HepG2 (cell line): Measurements from ENCODE around the gene EXOC3L2. TPM values are rescaled to one million over a fixed set of nuclear protein-coding genes. Genes with fewer than 3 reads are reported as not detected.

ENCODE experiments used
- ATF7-NPFF ChIP-seq: sonication (generic); formaldehyde crosslinking; IDR thresholded peaks from 2 replicates; pipeline ENCODE4 v1.8.1; 2023; ENCODE audit warnings: mild to moderate bottlenecking, low read depth, missing genetic modification reagents, moderate library complexity
- BRD4 ChIP-seq: sonication (generic); formaldehyde crosslinking; IDR thresholded peaks from 2 replicates; pipeline ENCODE4 v1.4.0; 2020; ENCODE audit warnings: missing genetic modification reagents
- CEBPG ChIP-seq: IDR thresholded peaks from 2 replicates; pipeline ENCODE4 v1.6.1; 2016
- ELF1 ChIP-seq: sonication (generic); formaldehyde crosslinking; IDR thresholded peaks from 2 replicates; pipeline ENCODE4 v1.4.0; 2020; ENCODE audit warnings: missing genetic modification reagents
- ELF3 ChIP-seq: IDR thresholded peaks from 2 replicates; pipeline ENCODE4 v1.6.1; 2016; ENCODE audit warnings: missing genetic modification reagents, missing compliant biosample characterization
- FOXO1 ChIP-seq: sonication (generic); formaldehyde crosslinking; IDR thresholded peaks from 2 replicates; pipeline ENCODE4 v1.4.0; 2020; ENCODE audit warnings: missing genetic modification reagents
- FOXP4 ChIP-seq: sonication (generic); formaldehyde crosslinking; IDR thresholded peaks from 2 replicates; pipeline ENCODE4 v1.4.0; 2020; ENCODE audit warnings: missing genetic modification reagents
- HMG20B ChIP-seq: conservative IDR thresholded peaks from 2 replicates; pipeline ENCODE4 v1.6.1; 2016; ENCODE audit warnings: missing genetic modification reagents, missing compliant biosample characterization
- HMGXB4 ChIP-seq, 2 experiments: sonication (generic) in 1 of 2; formaldehyde crosslinking in 1 of 2; IDR thresholded peaks; 2 replicates each; pipeline versions ENCODE4 v1.4.0 to v1.6.1; 2018 to 2020; ENCODE audit warnings: missing genetic modification reagents in 2 of 2, borderline replicate concordance in 1 of 2, low read depth in 1 of 2, mild to moderate bottlenecking in 1 of 2, missing biosample characterization in 1 of 2
- HNF1B ChIP-seq: sonication (generic); formaldehyde crosslinking; IDR thresholded peaks from 2 replicates; pipeline ENCODE4 v1.5.1; 2020; ENCODE audit warnings: mild to moderate bottlenecking, moderate library complexity, missing genetic modification reagents
- HNF4A ChIP-seq: sonication (generic); formaldehyde crosslinking; IDR thresholded peaks from 2 replicates; pipeline ENCODE4 v1.4.0; 2020; ENCODE audit warnings: missing genetic modification reagents
- MAX ChIP-seq: IDR thresholded peaks from 2 replicates; pipeline ENCODE4 v1.6.1; 2012; ENCODE audit warnings: inconsistent platforms
- MED1 ChIP-seq: sonication (generic); formaldehyde crosslinking; IDR thresholded peaks from 2 replicates; pipeline ENCODE4 v1.4.0; 2020; ENCODE audit warnings: missing genetic modification reagents
- PITX1 ChIP-seq: sonication (generic); formaldehyde crosslinking; IDR thresholded peaks from 2 replicates; pipeline ENCODE4 v1.5.1; 2020; ENCODE audit warnings: mild to moderate bottlenecking, missing genetic modification reagents
- SMARCE1 ChIP-seq: fragments of 450-650 bp; IDR thresholded peaks from 2 replicates; pipeline ENCODE4 v1.6.1; 2017; ENCODE audit warnings: borderline replicate concordance
- SP140L ChIP-seq: sonication (generic); formaldehyde crosslinking; IDR thresholded peaks from 2 replicates; pipeline ENCODE4 v1.4.0; 2020; ENCODE audit warnings: missing genetic modification reagents, borderline replicate concordance
- SP4 ChIP-seq: sonication (generic); formaldehyde crosslinking; IDR thresholded peaks from 2 replicates; pipeline ENCODE4 v1.8.1; 2023; ENCODE audit warnings: mild to moderate bottlenecking, missing genetic modification reagents
- STAG1 ChIP-seq: sonication (generic); formaldehyde crosslinking; IDR thresholded peaks from 2 replicates; pipeline ENCODE4 v1.4.0; 2020; ENCODE audit warnings: missing genetic modification reagents
- ZFX ChIP-seq: sonication (generic); formaldehyde crosslinking; IDR thresholded peaks from 2 replicates; pipeline ENCODE4 v1.4.0; 2020; ENCODE audit warnings: mild to moderate bottlenecking, low read depth, missing genetic modification reagents, moderate library complexity
- ZNF317 ChIP-seq: sonication (generic); formaldehyde crosslinking; IDR thresholded peaks from 2 replicates; pipeline ENCODE4 v1.5.0; 2020; ENCODE audit warnings: mild to moderate bottlenecking, missing genetic modification reagents
- ZNF329 ChIP-seq: sonication (generic); formaldehyde crosslinking; IDR thresholded peaks from 2 replicates; pipeline ENCODE4 v1.9.0; 2021; ENCODE audit warnings: low read depth, mild to moderate bottlenecking, missing genetic modification reagents
- ZNF546 ChIP-seq: sonication (generic); formaldehyde crosslinking; conservative IDR thresholded peaks from 2 replicates; pipeline ENCODE4 v1.8.1; 2023; ENCODE audit warnings: mild to moderate bottlenecking, missing genetic modification reagents
- ZNF576 ChIP-seq: sonication (generic); formaldehyde crosslinking; IDR thresholded peaks from 2 replicates; pipeline ENCODE4 v1.4.0; 2020; ENCODE audit warnings: mild to moderate bottlenecking, missing genetic modification reagents
- ZNF598 ChIP-seq: sonication (generic); formaldehyde crosslinking; IDR thresholded peaks from 2 replicates; pipeline ENCODE4 v1.5.1; 2020; ENCODE audit warnings: mild to moderate bottlenecking, missing genetic modification reagents, borderline replicate concordance
- ZNF772 ChIP-seq: sonication (generic); formaldehyde crosslinking; IDR thresholded peaks from 2 replicates; pipeline ENCODE4 v1.5.0; 2020; ENCODE audit warnings: mild to moderate bottlenecking, missing genetic modification reagents
- polyA plus RNA-seq, 8 experiments: library from polyadenylated mRNA; depleted of rRNA in 3 of 8; stranded (reverse) in 7 of 8; unstranded in 1 of 8; fragments of >200 nt; fragmentation: Illumina TruSeq in 4 of 8; extraction: Trizol in 4 of 8; gene quantifications; 2 replicates each; pipeline versions ENCODE4 v1.2.1 to v1.2.3, GENCODE V29; 2011 to 2016; ENCODE audit warnings: low read depth in 4 of 8, missing spikeins in 1 of 8, mixed read lengths in 1 of 8; ENCODE audit not compliant: insufficient read depth in 1 of 8
- total RNA-seq, 5 experiments: library from RNA; depleted of rRNA; stranded (reverse); fragments of >200 nt; fragmentation: Illumina TruSeq; extraction: Trizol; gene quantifications; 2 replicates each; pipeline ENCODE4 v1.2.3, GENCODE V29; 2016; ENCODE audit warnings: low read depth in 1 of 5

EXOC3L2 gene
- total and polyA plus RNA-seq, 2 of the 13 experiments (the other 11 are each of a cell fraction or from before 2014, with no cell fraction given), result 0.21 TPM; not detected in 1

GRCh38 chr19:45168767-45169351, 76.3 kb downstream of the EXOC3L2 start (continued):
- TF ChIP-seq PITX1 (CRISPR knock-in tag) (0 out of 2 replicates have a peak, but pooled peaks have one; percentile 35), HNF1B (CRISPR knock-in tag) (0 out of 2 replicates have a peak, but pooled peaks have one; percentile 39), ELF3 (CRISPR knock-in tag) (peak; percentile 70), FOXO1 (no peak), ZNF598 (no peak), CEBPG (CRISPR knock-in tag) (0 out of 2 replicates have a peak, but pooled peaks have one; percentile 12), ATF7-NPFF (no peak), FOXP4 (CRISPR knock-in tag) (0 out of 2 replicates have a peak, but pooled peaks have one; percentile 29), MAX (0 out of 2 replicates have a peak, but pooled peaks have one; percentile 40), ZFX (CRISPR knock-in tag) (peak; percentile 61; the same call in 1 of the 2 replicates), ZNF772 (CRISPR knock-in tag) (0 out of 2 replicates have a peak, but pooled peaks have one; percentile 32), ELF1 (peak; percentile 35; the same call in 1 of the 2 replicates), SMARCE1 (no peak), MED1 (CRISPR knock-in tag) (peak; percentile 35; the same call in 1 of the 2 replicates), SP140L (CRISPR knock-in tag) (no peak), STAG1 (CRISPR knock-in tag) (peak; percentile 67), ZNF317 (0 out of 2 replicates have a peak, but pooled peaks have one; percentile 11), ZNF546 (CRISPR knock-in tag) (0 out of 2 replicates have a peak, but pooled peaks have one; percentile 47), HNF4A (CRISPR knock-in tag) (no peak), BRD4 (peak; percentile 55; the same call in 1 of the 2 replicates), ZNF576 (CRISPR knock-in tag) (peak; percentile 87), HMGXB4 (CRISPR knock-in tag; IDR thresholded peaks at IDR 0.05; ENCODE audit: borderline replicate concordance in 1 of 2, low read depth in 1 of 2) (peak in 1 of 2 experiments; percentile 43; a peak in 1 of 4 replicates), SP4 (peak; percentile 21; the same call in 1 of the 2 replicates), ZNF329 (no peak), HMG20B (0 out of 2 replicates have a peak, but pooled peaks have one; percentile 31)
